ENCODE measurements around the gene STK38. TPM values are rescaled to one million over a fixed set of nuclear protein-coding genes. Genes with fewer than 3 reads are reported as not detected.
A peak's percentile ranks its signal among the peaks of the same experiment; 100 is the strongest.

STK38 gene
- total and polyA plus RNA-seq, 9 of the 15 experiments (the other 6 are each of a cell fraction or from before 2014, with no cell fraction given): 5.7 to 28.7 (median 19.5) TPM

DNA sequence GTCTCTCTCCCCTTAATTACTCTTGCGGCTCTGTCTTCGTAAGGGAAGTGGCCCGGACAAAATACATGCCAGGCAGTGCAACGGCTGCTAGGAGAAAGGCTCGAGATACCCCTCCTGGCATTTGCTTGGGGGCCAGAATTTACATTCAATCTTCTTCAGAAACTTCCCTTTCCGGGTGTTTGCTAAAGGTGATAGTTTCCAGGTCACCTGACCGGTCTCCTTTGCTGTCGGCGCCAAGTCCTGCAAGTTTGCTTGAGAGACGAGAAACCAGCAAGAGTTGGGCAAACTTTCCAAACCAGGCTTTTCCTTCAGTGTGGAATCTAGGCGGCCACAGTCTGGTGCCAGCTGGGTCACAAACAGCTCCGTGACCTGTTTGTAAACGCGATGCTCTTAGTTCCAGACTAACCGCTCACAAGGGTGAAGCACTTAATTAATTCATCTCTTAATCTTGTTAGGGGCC, 46.3 kb upstream of the STK38 start:
- ChIA-PET POLR2A (interaction anchor here (0.5 to 9.8 kb wide), 14 partner anchors 9 to 590 kb away, joined by 3 to 239 read pairs (median 4); no protein-coding TSS in a partner anchor), CTCF (ENCODE audit: low intra/inter-chr PET ratio) (interaction anchor here (0.5 kb wide), 1 partner anchor 166 kb away, joined by 3 read pairs; no protein-coding TSS in a partner anchor)
- peak; percentile 11 for ATAC-seq
- Histone ChIP-seq H3K9me3 (replicated peaks; ENCODE audit: control insufficient read depth, insufficient read depth, low read depth, low read length) (no peaks in the 10 kb centered on the region; the same call in 1 of the 2 replicates), H3K4me1 (replicated peaks in 1 of 2; ENCODE audit: control insufficient read depth in 2 of 2, insufficient read depth in 2 of 2, low read length in 2 of 2) (peaks cover 19 to 23% of the 10 kb centered on the region in 2 experiments), H3K4me2 (ENCODE audit: insufficient read depth, low read length) (peak overlapping the region; percentile 90), H3K27me3 (ENCODE audit: control insufficient read depth in 2 of 2, insufficient read depth in 2 of 2, low read length in 2 of 2) (no peaks in the 10 kb centered on the region), H3K36me3 (ENCODE audit: control insufficient read depth, insufficient read depth, low read length) (peaks cover 37% of the 10 kb centered on the region), H3K9ac (ENCODE audit: insufficient read depth in 1 of 2, low read depth in 2 of 2, low read length in 2 of 2) (peak overlapping the region; percentile 92 to 96), H3K4me3 (peak overlapping the region; percentile 69), H3K79me2 (ENCODE audit: control insufficient read depth, insufficient read depth, low read length) (peaks cover 53% of the 10 kb centered on the region), H4K20me1 (replicated peaks; ENCODE audit: control insufficient read depth, insufficient read depth, low read length) (peaks cover 40% of the 10 kb centered on the region), H3K27ac (ENCODE audit: extremely low read depth, low read depth, low read length) (peak overlapping the region; percentile 94), H3K9me1 (ENCODE audit: control insufficient read depth, insufficient read depth, low read length) (peaks cover 3% of the 10 kb centered on the region), H2AFZ (ENCODE audit: low read depth, low read length) (peak overlapping the region; percentile 97)
- peak in 2 of 4 experiments; percentile 57 to 78 for DNase-seq (ENCODE audit: extremely low read depth in 1 of 4, low spot score in 3 of 4)
- intact Hi-C loops (cut with micrococcal nuclease): loop anchor here (1.0 to 5.0 kb wide), 3 partner anchors 47 to 170 kb away; partner anchors contain the start of genes KCTD20, PXT1 and STK38
- FAIRE-seq: peak; percentile 61
- TSS peak; percentile 89 for BruUV-seq (replicated peaks)
- WGBS (ENCODE audit: insufficient coverage, low coverage, missing lambda C conversion rate): 2% methylated on average over 15 of the region's 15 CpGs
- in situ Hi-C loops (cut with MboI): no loop called here
- TF ChIP-seq ZNF444 (CRISPR knock-in tag; IDR thresholded peaks at IDR 0.05) (peak; percentile 55; the same call in 1 of the 2 replicates), FOXP1 (CRISPR knock-in tag; IDR thresholded peaks at IDR 0.05) (peak; percentile 54), ARNT (IDR thresholded peaks at IDR 0.05) (peak in 1 of 2 experiments; percentile 33; a peak in 1 of 4 replicates), MCM3 (IDR thresholded peaks at IDR 0.05) (no peak)
- TF ChIP-seq, protein P1, sequence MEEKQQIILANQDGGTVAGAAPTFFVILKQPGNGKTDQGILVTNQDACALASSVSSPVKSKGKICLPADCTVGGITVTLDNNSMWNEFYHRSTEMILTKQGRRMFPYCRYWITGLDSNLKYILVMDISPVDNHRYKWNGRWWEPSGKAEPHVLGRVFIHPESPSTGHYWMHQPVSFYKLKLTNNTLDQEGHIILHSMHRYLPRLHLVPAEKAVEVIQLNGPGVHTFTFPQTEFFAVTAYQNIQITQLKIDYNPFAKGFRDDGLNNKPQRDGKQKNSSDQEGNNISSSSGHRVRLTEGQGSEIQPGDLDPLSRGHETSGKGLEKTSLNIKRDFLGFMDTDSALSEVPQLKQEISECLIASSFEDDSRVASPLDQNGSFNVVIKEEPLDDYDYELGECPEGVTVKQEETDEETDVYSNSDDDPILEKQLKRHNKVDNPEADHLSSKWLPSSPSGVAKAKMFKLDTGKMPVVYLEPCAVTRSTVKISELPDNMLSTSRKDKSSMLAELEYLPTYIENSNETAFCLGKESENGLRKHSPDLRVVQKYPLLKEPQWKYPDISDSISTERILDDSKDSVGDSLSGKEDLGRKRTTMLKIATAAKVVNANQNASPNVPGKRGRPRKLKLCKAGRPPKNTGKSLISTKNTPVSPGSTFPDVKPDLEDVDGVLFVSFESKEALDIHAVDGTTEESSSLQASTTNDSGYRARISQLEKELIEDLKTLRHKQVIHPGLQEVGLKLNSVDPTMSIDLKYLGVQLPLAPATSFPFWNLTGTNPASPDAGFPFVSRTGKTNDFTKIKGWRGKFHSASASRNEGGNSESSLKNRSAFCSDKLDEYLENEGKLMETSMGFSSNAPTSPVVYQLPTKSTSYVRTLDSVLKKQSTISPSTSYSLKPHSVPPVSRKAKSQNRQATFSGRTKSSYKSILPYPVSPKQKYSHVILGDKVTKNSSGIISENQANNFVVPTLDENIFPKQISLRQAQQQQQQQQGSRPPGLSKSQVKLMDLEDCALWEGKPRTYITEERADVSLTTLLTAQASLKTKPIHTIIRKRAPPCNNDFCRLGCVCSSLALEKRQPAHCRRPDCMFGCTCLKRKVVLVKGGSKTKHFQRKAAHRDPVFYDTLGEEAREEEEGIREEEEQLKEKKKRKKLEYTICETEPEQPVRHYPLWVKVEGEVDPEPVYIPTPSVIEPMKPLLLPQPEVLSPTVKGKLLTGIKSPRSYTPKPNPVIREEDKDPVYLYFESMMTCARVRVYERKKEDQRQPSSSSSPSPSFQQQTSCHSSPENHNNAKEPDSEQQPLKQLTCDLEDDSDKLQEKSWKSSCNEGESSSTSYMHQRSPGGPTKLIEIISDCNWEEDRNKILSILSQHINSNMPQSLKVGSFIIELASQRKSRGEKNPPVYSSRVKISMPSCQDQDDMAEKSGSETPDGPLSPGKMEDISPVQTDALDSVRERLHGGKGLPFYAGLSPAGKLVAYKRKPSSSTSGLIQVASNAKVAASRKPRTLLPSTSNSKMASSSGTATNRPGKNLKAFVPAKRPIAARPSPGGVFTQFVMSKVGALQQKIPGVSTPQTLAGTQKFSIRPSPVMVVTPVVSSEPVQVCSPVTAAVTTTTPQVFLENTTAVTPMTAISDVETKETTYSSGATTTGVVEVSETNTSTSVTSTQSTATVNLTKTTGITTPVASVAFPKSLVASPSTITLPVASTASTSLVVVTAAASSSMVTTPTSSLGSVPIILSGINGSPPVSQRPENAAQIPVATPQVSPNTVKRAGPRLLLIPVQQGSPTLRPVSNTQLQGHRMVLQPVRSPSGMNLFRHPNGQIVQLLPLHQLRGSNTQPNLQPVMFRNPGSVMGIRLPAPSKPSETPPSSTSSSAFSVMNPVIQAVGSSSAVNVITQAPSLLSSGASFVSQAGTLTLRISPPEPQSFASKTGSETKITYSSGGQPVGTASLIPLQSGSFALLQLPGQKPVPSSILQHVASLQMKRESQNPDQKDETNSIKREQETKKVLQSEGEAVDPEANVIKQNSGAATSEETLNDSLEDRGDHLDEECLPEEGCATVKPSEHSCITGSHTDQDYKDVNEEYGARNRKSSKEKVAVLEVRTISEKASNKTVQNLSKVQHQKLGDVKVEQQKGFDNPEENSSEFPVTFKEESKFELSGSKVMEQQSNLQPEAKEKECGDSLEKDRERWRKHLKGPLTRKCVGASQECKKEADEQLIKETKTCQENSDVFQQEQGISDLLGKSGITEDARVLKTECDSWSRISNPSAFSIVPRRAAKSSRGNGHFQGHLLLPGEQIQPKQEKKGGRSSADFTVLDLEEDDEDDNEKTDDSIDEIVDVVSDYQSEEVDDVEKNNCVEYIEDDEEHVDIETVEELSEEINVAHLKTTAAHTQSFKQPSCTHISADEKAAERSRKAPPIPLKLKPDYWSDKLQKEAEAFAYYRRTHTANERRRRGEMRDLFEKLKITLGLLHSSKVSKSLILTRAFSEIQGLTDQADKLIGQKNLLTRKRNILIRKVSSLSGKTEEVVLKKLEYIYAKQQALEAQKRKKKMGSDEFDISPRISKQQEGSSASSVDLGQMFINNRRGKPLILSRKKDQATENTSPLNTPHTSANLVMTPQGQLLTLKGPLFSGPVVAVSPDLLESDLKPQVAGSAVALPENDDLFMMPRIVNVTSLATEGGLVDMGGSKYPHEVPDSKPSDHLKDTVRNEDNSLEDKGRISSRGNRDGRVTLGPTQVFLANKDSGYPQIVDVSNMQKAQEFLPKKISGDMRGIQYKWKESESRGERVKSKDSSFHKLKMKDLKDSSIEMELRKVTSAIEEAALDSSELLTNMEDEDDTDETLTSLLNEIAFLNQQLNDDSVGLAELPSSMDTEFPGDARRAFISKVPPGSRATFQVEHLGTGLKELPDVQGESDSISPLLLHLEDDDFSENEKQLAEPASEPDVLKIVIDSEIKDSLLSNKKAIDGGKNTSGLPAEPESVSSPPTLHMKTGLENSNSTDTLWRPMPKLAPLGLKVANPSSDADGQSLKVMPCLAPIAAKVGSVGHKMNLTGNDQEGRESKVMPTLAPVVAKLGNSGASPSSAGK (IDR thresholded peaks at IDR 0.05): peak; percentile 55; the same call in 1 of the 2 replicates
- TF ChIP-seq, protein P2, sequence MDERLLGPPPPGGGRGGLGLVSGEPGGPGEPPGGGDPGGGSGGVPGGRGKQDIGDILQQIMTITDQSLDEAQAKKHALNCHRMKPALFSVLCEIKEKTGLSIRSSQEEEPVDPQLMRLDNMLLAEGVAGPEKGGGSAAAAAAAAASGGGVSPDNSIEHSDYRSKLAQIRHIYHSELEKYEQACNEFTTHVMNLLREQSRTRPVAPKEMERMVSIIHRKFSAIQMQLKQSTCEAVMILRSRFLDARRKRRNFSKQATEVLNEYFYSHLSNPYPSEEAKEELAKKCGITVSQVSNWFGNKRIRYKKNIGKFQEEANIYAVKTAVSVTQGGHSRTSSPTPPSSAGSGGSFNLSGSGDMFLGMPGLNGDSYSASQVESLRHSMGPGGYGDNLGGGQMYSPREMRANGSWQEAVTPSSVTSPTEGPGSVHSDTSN (CRISPR knock-in tag; IDR thresholded peaks at IDR 0.05; ENCODE audit: low read depth): no peak
- TF ChIP-seq, protein P2 (tag; conservative IDR thresholded peaks at IDR 0.05; ENCODE audit: low read depth): no peak; the same call in 1 of the 2 replicates

Measured in K562 (cell line).